NCI-H748 treated with DMSO at 0.1 percent for 48 hours (cell line): ENCODE measurements around the gene COL7A1.
A peak's percentile ranks its signal among the peaks of the same experiment; 100 is the strongest.

Source experiments
- DNase-seq: peaks from one replicate; lab custom pipeline; 2025; lab: John Stamatoyannopoulos, UW

Gene COL7A1

DNA sequence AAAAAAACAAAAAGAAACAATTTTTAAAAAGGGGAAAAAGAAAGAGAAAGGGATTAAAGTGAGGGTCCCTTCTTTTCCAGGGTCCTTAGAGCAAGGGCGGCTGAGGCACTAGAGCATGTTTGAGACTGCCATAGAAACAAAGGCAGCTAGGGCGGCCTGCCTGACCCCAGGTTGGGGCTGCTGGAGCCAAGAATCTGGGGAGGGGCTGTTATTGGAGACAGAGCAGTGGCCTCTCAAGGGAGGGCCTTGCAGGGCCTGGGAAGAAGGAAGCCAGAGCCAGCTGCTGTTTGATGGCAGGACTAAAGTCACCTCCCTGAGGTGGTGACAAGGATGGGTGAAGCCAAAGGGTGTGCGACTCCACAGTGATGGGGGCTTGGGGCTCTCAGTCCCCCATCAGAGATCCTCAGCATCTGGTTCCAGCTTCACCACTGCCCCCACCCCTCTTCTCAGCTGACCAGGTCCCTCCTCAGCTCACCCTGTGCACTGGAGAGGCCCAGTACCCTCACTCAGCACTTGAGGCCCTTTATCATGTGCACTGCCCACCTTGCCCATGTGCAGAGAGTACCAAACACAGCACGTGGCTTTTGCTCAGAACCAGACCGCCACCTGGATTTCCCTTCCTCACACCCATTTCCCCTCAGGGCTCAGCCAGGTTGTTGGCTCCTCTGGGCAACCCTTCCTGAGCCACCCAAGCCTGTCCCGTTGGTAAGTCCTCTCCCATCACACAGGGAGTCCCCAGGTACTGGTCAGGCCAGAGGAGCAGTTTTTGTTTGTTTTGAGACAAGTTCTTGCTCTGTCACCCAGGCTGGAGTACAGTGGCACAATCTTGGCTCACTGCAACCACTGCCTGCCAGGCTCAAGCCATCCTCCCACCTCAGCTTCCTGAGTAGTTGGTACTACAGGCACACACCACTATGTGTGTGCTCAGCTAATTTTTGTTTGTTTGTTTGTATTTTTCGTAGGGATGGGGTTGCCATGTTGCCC is 24.7 kb upstream of the COL7A1 start:
- DNase-seq, result no peak

GRCh38 chr3:48617559-48617958 is 22.4 kb upstream of the COL7A1 start:
- DNase-seq, result no peak

DNA sequence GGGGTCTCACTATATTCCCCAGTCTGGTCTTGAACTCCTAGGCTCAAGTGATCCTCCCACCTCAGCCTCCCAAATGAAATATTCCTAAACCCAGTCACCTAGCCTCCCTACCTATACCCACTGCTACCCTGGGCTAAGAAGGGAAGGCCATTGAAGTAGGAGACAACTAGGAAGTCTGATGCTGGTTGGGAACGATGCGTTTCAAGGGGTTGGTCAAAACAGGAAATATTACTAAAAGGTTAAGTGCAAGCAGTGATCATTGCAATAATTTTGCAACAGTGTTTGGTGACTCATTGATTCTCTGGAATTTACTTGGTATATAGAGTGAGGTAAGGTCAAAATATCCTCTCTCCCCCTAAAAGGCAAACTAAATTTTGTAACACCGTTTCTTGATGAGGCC is 18.9 kb upstream of the COL7A1 start:
- no peak for DNase-seq

DNA sequence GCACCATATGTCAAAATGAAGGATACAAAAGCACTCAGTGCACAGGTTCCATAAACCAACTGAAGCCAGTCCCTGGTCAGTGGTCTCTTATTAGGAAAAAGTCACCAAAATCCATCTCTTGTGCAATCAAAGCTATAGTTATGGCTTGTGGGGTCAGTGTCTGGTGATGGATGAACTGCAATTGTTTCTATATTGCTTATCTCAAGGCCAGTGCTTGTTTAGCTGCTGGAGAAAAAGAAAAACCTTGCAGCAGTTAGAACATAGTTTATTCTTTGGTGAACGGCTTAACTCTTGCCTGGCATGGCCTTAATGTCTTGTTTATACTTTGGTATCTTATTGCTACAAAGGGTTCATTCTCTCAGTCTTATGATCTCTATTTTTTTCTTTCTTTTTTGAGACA is 17.2 kb upstream of the COL7A1 start:
- no peak for DNase-seq

DNA sequence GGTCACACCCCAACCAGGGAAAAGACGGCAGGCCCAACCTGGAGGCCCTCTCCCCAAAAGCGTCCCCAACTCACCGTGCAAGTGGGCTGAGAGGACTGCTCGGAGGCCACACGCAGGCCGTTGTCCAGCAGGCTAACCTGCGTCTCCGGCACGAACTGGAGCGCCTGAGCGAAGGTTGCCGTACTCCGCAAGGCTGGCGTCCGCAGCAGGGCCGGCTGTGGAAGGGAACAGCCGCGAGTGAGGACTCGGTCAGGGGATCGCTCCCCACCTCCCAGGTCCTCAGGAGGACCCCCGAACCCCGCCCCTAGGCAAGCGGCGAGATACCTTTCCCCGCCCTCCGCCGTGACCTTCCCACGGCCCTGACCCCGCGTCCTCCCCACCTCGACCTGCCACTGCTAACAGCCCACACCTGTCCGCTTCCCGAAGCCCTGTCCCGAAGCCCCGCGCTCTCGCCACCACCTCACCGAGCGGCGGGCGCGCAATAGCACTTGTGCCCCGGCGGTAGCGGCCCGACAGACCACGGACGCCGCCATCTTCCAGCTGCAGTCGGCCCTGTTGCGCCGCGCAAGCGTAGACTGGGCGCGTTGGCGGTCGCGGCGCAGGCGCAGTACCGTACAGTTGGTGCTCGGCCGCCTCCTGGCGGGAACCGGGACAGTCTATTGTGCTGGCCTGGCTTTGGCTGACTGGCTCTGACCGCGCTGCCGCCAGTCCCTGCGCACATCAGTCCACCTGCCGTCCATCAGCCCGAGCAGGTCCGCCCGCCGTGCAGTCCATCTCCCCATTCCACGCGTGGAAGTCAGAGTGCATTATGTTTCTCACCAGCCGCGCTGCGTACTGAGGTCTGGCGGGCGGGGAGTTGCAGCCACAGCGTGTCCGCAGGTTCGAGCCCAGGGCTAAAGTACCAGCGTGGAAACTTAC is 14.2 kb upstream of the COL7A1 start, which contains the start of gene UQCRC1:
TSS of gene UQCRC1 (minus strand) at position 559 of the 918 bp plus-strand sequence. CDS start at position 533, 26 bp downstream.
- peak; percentile 64 for DNase-seq

DNA sequence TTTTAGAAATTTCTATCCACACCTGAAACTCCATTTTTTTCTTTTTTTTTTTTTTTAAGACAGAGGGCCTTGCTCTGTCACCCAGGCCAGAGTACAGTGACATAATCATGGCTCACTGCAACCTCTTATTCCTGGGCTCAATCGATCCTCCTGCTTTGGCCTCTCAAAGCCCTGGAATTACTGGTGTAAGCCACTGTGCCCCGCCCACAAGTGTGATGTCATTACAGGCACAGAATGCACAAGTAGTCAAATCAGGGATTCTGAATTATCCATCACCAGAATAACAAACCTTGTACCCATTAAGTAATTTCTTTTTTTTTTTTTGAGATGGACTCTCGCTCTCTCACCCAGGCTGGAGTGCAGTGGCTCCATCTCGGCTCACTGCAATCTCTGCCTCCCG is 12.4 kb upstream of the COL7A1 start:
- DNase-seq, result no peak

- DNase-seq, result no peak
Observed at GRCh38 chr3:48601622-48601994, 6.5 kb upstream of the COL7A1 start.

GRCh38 chr3:48600711-48601621 is 5.8 kb upstream of the COL7A1 start:
- no peak for DNase-seq

GRCh38 chr3:48599509-48600285 is 4.6 kb upstream of the COL7A1 start:
- no peak for DNase-seq

DNA sequence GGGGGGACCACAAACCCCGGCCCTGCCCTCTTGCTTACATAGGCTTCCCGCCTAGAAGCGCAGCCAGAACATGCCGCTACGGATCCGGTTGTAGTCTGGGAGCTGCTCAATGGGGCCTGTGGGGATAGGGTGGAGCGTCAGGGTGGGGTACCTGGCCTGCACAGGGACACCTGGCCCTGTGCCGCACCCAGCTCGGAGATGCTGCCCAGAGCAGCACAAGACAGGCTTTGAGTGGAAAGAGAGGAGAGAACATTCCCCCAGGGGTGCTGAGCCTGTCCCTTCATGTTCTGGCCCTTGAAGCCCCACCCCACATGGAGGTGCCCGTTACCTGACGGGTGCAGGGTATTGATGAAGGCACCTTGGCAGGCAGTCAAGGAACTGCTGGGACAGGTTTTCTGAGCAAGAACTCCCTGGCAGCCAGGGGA is 4.0 kb upstream of the COL7A1 start:
- DNase-seq, result no peak

GRCh38 chr3:48598323-48599076 is 3.4 kb upstream of the COL7A1 start:
- DNase-seq, result no peak

GRCh38 chr3:48597408-48597800 is 2.3 kb upstream of the COL7A1 start:
- DNase-seq, result no peak

DNA sequence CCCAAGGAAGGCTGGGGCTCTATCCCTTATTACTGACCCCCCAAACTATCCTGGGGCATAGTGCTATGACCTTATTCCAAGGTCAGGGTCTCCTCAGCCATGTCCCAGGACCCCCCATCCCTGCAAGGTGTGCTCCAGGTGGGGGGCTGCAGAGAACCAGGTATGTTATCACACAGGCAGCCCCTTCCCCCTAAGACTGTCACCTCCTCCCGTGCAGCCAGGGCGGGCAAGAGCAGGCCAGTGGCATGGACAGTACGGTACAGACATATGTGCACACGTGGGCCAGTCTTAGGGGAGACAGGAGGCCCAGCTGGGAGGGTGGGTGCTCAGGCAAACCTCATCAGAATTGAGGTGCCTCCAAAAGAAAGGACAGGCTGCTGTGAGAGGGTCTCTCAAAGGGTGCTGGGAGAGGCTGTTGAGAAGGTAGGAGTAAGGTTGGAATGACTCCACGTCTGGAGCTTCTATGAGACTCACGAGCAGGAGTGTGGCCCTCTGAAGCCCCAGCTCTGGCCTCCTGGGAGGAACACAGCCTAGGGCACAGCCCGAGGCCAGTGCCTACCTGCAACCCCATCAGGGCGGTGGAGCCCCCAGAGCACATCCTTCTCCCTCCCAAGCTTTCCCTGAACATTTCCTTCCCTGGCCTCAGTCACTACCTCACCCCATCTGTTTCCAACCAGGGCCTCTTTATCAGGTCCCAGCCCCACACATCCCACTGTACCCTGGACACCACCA is 1.7 kb upstream of the COL7A1 start:
- DNase-seq, result no peak

- no peak for DNase-seq
Observed at GRCh38 chr3:48596157-48596556, 1.0 kb upstream of the COL7A1 start.

- DNase-seq, result no peak
Observed at GRCh38 chr3:48595526-48596121, 495 bp upstream of the COL7A1 start.

GRCh38 chr3:48594417-48595049 is 596 bp downstream of the COL7A1 start:
- DNase-seq, result no peak

DNA sequence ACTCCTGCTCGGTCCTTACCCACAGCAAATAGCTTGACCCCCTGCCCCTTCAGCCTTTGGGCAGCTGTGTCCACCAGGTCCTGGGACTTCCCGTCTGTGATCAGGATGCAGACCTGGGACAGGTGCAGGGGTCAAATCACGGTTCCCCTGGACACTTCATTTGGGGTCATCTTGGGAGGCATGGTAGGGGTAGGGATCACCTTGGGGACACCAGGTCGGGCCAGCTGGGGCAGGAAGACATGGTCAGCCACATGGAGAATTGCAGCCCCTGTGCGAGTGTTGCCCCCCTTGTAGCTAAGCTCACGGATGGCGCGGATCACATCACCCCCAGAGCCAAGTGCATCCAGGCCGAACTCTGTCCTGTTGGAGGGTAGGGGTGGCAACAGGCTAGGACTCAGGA is 1.8 kb downstream of the COL7A1 start:
- DNase-seq, result no peak

- no peak for DNase-seq
Observed at GRCh38 chr3:48592519-48593087, 2.5 kb downstream of the COL7A1 start.
